NCI-H187 (cell line): ENCODE data around the gene NAA16.
"Not testable (repeated sequence)": the region's sequence is repeated elsewhere in the genome, so short reads cannot be mapped to it uniquely, and the experiment has no call there.

ENCODE experiments used
- DNase-seq, 2 experiments: peaks; one replicate each; lab custom pipeline; 2025; lab: John Stamatoyannopoulos, UW

NAA16 gene

DNA sequence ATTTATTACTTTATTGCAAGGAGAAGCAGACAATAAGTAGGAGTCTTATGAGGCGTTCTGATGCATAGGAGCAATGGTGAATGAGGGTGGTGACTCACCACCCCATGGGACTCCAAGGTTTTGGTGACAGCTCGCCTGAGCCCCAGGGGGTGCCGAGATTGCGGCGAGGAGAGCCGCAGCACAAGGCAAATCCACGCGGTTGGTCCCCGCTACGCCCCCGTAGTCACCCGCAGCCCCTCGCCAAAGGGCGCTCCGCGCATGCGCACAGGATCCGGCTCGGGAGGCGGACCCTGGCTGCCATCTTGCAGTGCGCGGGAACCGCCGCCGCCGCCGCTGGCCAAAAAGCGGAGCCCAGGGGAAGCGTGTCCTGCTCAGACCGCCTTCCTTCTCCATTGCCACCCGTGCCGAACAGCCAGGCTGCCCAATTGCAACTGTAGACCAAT lies at the start of gene NAA16:
Gene NAA16 (plus strand): TSS at position 305 of the 443 bp plus-strand sequence. CDS start 262 bp downstream, outside the sequence.
- peak; percentile 60 to 66 for DNase-seq

DNA sequence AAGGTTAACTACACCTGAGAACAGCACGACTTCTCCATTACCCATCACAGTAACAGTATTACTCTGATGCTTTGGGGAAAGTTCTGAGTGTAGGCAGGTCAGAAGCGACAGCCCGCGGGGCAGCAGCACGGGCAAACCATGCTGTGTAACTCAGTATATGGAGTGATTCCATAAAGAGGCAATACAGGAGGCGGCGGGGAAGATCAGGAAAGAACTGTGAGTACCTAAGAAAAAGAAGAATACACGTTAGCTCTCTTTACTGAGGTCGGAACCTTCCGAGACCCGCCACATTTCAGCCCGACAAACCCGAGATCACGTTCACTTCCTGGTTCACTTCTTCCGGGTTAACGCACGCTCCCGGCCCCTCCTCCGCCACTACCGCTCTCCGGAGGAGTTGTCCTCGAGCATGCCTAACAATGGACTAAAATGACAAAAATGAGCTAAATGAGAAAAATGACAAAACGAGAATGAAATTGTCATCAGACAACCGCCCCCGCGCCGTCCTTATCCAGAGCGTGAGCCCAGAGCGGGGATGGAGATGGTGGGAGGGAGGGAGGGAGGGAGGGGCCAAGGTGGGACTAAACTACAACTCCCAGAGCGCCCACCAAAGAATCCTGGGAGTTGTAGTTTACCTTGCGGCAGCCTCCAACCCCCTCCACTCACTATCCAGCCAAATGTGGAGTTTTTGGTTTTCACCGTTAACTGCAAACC lies 47.7 kb upstream of the NAA16 start, which contains the start of gene MTRF1:
Gene MTRF1 (minus strand): TSS at position 316 of the 711 bp plus-strand sequence. CDS start 2,669 bp downstream, outside the sequence.
- DNase-seq, result peak; percentile 45 to 93

DNA sequence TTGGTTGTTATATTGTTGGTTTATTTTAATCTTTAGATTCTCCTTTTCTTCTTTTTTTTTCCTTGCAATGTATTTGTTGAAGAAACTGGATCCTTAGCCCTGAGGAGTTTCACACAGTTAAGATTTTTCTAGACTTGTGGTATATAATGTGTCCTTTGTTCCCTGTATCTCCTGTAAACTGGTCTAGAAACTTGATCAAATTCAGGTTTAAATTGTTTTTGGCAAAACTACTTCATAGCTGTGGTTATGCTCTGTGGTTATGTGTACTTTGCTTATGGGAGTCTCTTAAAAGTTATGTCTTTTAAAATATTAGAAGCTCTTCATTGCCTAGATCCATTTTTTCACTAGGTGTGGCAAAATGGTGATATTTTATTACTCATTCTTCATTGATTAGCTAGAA lies 44.0 kb upstream of the NAA16 start:
- no peak for DNase-seq

DNA sequence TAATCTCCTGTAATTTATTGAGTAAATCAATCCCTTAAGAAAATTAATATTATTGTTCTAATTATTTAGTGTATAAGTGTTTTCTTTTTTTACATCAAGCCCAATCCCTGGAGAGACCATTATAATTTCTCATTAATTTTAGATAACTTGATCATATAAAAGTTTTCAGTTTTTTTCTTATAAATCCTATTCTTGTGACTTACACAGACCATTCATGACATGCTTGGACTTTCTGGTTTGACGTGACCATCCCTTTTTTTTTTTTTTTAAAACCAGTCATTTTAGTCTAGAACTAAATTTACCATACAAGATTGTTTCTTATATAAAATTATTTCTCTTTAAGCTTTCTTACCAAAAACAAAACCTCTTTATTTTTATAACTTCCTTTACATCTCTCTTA lies 42.3 kb upstream of the NAA16 start:
- DNase-seq, result no peak

DNA sequence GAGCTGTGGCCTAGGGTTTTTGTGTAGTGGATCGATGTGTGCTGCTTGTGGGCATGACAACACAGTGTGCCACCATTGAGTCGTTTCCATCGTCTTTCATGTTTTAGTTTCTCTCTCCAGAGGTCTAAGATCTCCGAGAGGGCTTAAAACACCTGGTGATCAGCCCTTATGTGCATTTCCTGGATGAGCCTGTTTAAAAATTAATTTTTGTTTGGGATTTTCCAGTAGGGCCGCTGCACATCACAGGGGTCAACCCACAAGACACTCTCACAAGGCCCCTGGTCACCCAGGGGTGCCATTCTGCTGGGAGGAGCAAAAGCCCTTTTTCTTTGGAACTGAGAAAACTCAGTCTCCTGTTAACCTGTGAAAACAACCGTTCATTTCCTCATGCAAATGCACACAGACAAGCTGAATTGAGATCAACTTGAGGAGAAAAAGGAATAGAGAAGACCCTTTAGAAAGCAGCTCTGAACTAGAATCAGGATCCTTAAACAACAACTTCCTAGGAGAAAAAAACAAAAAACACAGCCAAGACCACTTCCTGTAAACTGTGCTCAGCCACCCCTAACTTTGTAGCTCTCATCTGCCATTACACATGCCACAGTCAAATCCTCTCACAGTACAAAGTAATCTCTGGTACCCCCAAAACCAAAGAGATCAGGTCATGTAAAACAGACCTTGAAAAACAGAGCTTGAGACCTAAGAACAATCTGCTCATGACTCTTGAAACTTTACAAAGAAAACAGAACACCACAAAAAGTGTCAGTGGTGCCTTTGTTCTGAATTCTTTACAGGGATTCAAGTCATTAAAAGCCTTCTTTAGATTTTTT lies 39.4 kb upstream of the NAA16 start:
- no peak for DNase-seq

DNA sequence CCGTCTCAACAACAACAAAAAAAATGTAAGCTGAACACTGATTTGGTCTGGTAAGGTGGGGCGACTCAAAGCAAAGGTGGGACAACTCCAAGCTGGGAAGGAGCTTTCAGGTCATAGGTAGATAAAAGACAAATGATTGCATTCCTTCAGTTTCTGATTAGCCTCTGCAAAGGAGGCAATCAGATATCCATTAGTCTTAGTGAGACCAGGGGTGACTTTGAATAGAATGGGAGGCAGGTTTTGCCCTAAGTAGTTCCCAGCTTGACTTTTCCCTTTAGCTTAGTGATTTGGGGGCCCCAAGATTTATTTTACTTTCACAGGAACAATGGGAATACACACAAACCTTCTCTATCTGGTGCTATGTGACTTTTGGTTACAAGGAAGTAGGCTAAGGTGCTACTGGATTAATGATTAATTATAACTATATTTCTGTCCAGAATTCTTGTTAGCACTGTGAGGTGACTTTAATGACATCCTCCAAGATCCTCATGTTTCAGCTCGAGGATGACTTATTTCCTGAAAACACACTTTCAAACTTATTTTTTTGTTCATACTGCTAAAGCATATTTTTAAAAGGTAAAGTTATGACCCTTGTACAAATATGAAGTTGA lies 37.1 kb upstream of the NAA16 start:
- no peak for DNase-seq

DNA sequence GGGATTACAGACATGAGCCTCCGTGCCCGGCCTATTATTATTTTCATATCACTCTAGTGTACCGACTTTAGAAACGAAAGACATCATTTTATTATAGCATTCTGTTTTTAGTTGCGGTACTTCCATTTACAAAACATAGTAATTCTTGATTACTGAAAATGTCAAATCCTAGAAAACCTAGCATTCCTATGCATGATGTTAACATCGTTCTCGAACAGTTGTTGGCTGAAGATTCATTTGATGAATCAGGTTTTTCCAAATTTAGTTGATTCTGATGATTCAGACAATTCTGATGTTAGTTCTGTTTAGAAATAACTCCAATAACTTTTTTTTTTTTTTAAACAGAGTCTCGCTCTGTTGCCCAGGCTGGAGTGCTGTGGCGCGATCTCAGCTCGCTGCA lies 36.2 kb upstream of the NAA16 start:
- no peak for DNase-seq

DNA sequence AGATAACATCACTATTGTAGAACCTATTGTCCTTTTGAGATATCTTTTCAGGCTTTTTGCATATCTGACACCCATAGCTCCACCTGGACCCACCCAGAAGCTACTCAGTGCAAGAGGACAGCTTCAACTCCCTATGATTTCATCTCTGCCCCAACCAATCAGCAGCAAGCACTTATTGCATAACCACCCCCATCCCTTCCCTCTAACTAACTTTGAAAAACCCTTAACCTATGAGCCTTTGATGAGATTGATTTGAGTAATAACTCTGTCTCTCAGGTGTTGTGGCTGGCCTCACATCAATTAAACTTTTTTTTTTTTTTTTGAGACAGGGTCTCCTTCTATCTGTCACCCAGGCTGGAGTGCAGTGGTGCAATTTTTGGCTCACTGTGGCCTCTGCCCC lies 34.2 kb upstream of the NAA16 start:
- no peak for DNase-seq

DNA sequence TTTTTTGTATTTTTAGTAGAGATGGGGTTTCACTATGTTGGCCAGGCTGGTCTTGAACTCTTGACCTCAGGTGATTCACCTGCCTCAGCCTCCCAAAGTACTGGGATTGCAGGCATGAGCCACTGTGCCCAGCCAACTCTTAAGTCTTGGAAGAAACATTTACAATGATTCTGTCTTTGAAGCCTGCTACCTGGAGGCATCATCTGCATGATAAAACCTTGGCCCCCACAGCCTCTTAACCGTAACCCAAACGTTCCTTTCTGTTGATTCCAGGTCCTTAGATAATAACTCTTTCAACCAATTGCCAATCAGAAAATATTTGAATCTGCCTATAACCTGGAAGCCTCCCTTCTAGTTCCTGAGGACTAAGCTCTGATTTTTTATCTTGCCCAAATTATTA lies 31.9 kb upstream of the NAA16 start:
- not testable (repeated sequence) for DNase-seq

DNA sequence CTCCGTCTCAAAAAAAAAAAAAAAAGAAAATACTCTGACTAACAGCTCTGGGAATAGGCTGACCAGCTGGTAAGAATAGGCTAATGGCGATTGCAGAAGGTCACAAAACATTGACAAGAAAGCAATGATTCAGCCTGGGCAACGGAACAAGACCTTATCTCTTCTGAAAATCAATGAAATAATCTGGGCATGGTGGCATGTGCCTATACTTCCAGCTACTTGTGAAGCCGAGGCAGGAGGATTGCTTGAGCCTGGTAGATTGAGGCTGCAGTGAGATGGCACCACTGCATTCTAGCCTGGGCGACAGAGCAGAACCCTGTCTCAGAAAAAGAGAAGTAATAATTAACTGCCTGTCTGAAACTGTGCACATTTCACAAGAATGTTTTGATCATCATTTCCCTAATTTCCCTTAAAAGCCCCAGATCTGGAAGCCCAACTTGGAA lies 28.9 kb upstream of the NAA16 start:
- no peak for DNase-seq

DNA sequence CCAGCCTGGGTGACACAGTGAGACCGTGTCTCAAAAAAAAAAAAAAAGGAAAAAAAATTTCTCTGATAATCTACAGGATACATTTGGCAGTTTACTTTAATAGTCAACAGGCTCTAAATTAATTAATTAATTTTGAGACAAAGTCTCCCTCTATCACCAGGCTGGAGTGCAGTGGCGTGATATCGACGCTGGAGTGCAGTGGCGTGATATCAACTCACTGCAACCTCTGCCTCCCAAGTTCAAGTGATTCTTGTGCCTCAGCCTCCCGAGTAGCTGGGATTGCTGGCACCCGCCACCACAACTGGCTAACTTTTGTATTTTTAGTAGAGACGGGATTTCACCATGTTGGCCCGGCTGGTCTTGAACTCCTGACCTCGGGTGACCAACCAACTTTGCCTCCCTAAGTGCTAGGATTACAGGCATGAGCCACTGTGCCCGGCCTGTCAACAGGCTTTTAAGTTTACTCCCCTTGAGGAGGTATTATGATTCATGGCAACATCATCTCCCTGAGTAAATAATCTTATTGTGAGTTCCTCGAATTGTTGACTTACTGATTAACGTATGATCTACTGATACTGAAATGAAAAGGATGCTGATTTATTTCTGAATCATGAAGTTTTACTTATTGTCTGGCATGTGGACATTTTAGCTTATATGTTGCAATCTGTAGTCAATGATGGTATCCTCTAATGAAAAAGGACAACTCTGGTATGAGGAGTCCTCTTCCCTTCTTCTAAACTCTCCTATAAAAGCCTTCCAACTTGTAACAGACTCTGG lies 26.4 kb upstream of the NAA16 start:
- DNase-seq, result no peak

DNA sequence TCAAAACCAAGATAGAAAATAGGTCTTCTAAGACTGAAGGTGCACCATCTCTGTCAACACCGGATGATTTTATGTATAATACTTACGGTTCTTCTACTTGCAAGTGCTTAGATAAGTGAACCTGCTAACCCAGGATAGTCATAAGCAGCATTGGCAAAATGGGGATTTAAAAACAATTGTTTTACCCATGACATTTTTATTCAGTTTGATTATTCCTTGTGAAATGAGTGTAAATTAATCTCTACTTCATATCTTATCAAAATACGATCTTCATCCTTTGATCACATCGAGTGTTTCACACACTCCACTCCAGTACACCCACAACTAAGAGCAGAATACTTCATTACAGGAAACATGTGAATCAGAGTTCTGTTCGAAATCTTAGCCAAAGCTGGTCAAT lies 24.7 kb upstream of the NAA16 start:
- no peak for DNase-seq

DNA sequence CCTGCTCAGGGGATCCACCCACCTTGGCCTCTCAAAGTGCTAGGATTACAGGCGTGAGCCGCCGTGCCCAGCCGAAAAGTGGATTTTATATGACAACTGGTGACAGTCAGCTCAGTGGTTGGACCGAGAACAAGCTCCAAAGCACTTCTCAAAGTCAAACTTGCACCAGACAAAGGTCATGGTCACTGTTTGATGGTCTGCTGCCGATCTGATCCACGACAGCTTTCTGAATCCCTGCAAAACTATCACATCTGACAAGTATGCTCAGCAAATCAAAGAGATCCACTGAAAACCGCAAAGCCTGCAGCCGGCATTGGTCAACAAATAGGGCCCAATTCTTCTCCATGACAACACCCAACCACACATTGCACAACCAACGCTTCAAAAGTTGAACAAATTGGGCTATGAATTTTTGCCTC lies 21.6 kb upstream of the NAA16 start:
- DNase-seq, result no peak

DNA sequence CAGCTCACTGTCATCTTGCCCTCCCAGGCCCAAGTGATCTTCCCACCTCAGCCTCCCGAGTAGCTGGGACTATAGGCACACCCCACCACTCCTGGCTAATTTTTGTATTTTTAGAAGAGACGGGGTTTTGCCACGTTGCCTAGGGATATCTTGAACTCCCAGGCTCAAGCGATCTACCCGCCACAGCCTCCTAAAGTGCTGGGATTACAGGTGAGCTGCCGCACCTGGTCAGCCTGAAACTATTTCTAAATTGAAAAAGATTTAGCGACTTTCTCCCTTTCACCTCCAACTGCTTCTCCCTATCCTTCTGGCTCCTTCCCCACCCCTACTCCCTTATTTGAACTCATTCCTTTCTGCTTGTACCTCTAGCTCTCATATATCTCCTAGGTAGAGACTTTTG lies 19.8 kb upstream of the NAA16 start:
- no peak for DNase-seq

DNA sequence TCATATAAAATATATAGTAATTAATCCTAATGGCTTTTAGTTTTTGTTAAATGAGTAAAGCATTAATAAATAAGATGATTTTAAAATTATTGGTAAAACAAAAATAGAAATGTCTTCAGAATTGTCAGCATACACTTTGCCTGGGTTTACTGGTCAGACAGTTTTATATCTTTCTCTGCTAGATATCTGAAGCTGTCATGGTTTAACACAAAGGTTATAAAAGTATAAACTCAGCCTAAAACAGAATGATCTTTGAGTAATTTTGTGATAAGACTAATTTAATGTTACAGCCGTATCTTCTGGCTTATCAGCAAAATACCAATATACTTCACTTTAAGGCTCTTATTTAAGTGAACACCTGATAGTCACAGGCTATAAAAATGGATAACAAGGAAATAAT lies 17.8 kb upstream of the NAA16 start:
- no peak for DNase-seq

DNA sequence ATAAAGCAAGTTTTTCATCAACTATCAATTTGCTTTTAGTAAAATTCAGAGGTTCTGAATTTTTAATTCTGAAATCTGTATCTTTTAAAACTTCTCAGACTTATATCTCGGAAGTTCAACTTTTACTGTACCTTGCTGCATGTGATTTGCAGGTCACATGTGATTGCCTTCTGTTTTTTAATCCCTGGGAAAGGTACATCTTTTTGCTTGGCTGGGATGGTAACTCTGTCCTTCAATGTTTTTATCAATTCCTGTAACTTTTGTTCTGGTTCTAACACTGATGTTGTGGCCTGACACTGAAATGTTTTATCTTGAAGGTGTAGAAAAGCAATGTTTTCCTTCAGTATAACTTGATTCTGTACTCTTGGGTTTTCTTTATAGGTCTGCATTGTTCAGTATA lies 16.2 kb upstream of the NAA16 start:
- DNase-seq, result no peak

DNA sequence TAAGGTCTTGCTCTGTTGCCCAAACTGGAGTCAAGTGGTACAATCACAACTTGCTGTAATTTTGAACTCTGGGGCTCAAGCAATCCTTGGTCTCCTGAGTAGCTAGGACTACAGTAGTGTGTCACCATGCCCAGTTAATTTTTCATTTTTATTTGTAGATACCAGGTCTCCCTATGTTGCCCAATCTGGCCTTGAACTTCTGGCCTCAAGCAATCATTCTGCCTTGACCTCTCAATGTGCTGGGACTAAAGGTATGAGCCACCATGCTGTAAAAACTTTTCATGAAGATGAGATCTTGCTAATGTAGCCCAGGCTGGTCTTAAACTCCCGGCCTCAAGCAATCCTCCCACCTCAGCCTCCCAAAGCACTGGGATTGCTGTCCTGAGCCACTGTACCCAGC lies 15.1 kb upstream of the NAA16 start:
- DNase-seq, result no peak

DNA sequence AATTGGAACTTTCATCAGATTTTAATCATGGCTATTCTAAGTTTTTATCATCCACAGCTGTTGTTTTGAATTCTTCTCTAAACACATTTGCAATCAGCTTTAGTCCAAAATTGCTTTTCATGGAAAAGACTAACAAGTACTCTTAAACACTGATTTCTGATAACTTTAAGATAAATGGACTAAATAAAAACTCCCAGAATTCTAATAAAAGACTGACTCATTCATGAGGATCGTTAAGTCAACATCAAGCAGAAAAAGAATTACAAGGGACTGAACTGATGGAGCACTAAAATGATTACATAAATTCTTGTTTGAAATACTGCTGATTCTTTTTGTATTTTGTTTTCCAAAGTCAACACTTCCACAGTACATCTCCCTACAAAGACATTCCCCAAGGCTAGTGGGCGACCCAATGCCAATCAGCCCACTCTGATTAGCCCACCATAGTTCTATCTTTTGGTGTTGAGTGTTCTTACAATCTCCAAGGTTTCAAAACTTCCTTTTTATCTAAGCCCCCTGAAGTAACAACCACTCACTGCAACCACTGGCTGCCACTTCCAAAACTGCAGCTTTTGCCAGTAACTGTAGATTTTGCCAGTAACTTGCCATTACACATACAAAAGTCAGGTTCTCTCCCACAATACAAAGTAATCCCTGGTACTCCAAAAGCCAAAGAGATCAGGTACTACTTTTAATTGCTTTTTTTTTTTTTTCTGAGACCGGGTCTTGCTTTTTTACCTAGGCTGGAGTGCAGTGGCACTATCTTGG lies 14.0 kb upstream of the NAA16 start:
- no peak for DNase-seq

DNA sequence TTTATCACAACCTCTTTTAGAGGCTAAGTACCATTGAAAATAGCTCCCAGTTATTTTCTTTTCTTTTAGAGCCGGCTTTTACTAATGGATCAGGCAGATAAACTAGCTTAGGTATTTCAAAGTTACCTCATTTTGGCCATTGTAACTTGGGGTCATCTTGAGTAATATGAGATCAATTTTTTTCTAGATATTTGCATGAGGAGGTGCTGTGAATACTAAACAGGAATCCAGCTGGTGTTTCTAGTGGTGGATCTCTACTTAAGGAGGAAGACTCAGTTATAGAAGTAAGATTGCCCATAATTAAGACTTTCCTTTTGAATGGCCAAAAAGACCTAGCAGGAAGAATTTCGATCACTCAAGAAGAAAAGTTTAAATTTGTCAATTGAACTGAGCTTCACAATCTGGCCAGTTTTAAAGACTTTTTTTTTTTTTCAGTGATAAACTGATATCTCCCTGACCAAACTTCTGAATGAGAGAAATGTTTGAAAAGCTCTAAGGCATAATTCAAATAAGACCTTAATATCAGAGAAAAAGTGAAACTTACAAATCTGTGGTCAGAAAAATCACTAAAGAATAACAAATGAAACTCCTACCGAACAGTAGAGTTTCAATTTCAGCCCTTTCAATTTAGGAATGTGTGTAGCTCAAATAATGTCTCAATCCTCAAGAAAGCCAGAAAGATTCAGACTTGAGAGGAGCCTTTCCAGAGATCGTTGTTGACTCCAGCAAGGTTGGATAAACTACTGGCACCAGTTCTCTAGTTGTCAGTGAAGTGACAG lies 11.6 kb upstream of the NAA16 start:
- DNase-seq, result no peak

DNA sequence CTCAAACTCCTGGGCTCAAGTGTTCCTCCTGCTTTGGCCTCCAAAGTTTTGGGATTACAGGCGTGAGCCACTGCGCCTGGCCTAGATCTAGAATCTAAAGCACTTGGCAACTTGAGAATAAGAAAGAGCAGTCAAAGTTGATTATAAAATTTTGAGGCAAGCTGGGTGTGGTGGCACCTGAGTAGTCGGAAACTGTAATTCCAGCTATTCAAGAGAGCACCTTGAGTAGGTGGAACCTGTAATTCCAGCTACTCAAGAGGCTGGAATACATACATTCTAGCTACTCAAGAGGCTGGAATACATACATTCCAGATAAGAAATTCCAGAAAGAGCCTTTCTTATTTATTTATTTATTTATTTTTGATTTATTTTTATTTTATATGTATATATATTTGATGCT lies 8.3 kb upstream of the NAA16 start:
- no peak for DNase-seq
